ENCODE data around the gene ASZ1. TPM values are rescaled to one million over a fixed set of nuclear protein-coding genes. Genes with fewer than 3 reads are reported as not detected.

Gene ASZ1
- total and polyA plus RNA-seq, 2 of the 4 experiments (the other 2 are of a cell fraction), result not detected

- Histone ChIP-seq H3K27me3 (ENCODE audit: control insufficient read depth, insufficient read depth, low read length) (no peaks in the 10 kb centered on the region), H3K27ac (ENCODE audit: insufficient read depth, low read length) (no peak overlapping the region; the same call in 1 of the 2 replicates), H2BK20ac (ENCODE audit: low read depth, low read length) (no peak overlapping the region), H4K5ac (ENCODE audit: low read depth, low read length) (no peak overlapping the region), H2BK5ac (ENCODE audit: low read depth, low read length, poor library complexity, severe bottlenecking) (peak overlapping the region; percentile 50), H4K20me1 (ENCODE audit: insufficient read depth, low read length) (no peaks in the 10 kb centered on the region), H3K4me1 (ENCODE audit: control insufficient read depth, insufficient read depth, low read length) (peaks cover 2% of the 10 kb centered on the region; the same call in 1 of the 2 replicates), H4K8ac (ENCODE audit: low read depth in 2 of 2, low read length in 2 of 2) (no peak overlapping the region; a peak in 1 of 4 replicates), H3K14ac (replicated peaks; ENCODE audit: low read depth, low read length) (no peak overlapping the region), H2AK5ac (ENCODE audit: low read depth, low read length) (no peak overlapping the region), H3K23ac (ENCODE audit: low read depth, low read length) (no peak overlapping the region), H3K9me1 (ENCODE audit: insufficient read depth, low read length) (no peaks in the 10 kb centered on the region), H3K56ac (ENCODE audit: extremely low read depth, insufficient read depth, low read length) (no peak overlapping the region), H3K36me3 (ENCODE audit: control insufficient read depth, insufficient read depth, low read length) (no peaks in the 10 kb centered on the region), H3K9ac (ENCODE audit: low read depth, low read length) (no peak overlapping the region), H2BK15ac (ENCODE audit: low read depth, low read length) (no peak overlapping the region), H4K91ac (ENCODE audit: insufficient read depth, low read depth, low read length) (no peak overlapping the region), H3K4me2 (ENCODE audit: low read depth, low read length) (no peak overlapping the region), H3K79me1 (ENCODE audit: low read depth in 1 of 2, low read length in 2 of 2) (no peaks in the 10 kb centered on the region), H3K9me3 (ENCODE audit: control insufficient read depth, insufficient read depth, low read length) (peaks cover 2% of the 10 kb centered on the region; the same call in 1 of the 2 replicates), H2BK120ac (ENCODE audit: low read depth, low read length) (0 out of 2 replicates have a peak overlapping the region, but pooled peaks have one; percentile 19), H2AFZ (replicated peaks; ENCODE audit: low read length, poor library complexity) (no peak overlapping the region), H2AK9ac (replicated peaks; ENCODE audit: low read depth, low read length, poor library complexity) (no peak overlapping the region), H3K4ac (ENCODE audit: low read depth, low read length) (no peak overlapping the region), H3K4me3 (ENCODE audit: insufficient read depth, low read depth, low read length) (no peak overlapping the region), H3K18ac (ENCODE audit: low read depth, low read length) (no peak overlapping the region)
- no CpG with 5 or more reads among the region's 3 CpGs for WGBS, 2 experiments (ENCODE audit: extremely low coverage in 2 of 2, insufficient read length in 1 of 2)
- in situ Hi-C loops (cut with MboI; ENCODE audit: low sequenced_read_pairs), result loop anchor here (5.0 to 10.0 kb wide), 2 partner anchors 171 to 449 kb away; no protein-coding TSS in a partner anchor
- TF ChIP-seq CTCF (conservative IDR thresholded peaks at IDR 0.05; ENCODE audit: low read depth, low read length) (no peak), USF2 (IDR thresholded peaks at IDR 0.05; ENCODE audit: low read depth, low read length) (no peak), MAZ (IDR thresholded peaks at IDR 0.05; ENCODE audit: borderline replicate concordance, low read depth, low read length) (no peak), CHD1 (IDR thresholded peaks at IDR 0.05; ENCODE audit: low read depth, low read length) (no peak), SMC3 (IDR thresholded peaks at IDR 0.05; ENCODE audit: low read depth, low read length) (no peak), RAD21 (IDR thresholded peaks at IDR 0.05; ENCODE audit: low read length) (no peak)
- POLR2A ChIA-PET (ENCODE audit: unreplicated experiment), result no interaction called here
- CTCF ChIA-PET, result interaction anchor here (1.5 kb wide), 1 partner anchor 171 kb away, joined by 4 read pairs; no protein-coding TSS in a partner anchor
- BruUV-seq (replicated peaks), result no TSS peak
- DNase-seq (no peak), ATAC-seq (ENCODE audit: low read depth) (no peak)
- intact Hi-C loops (cut with micrococcal nuclease), result no loop called here
- dilution Hi-C loops (cut with HindIII; ENCODE audit: low sequenced_read_pairs, unreplicated experiment), result no loop called here
Observed at GRCh38 chr7:117383483-117384189, 43.7 kb downstream of the ASZ1 start.
